Subcutaneous abdominal adipose tissue (tissue), 5 donors: ENCODE results near the gene BBX.

Experiments
- H3K27ac ChIP-seq: one replicate; pipeline ENCODE4 v1.7.0; 2013; ENCODE audit warnings: low read depth, mild to moderate bottlenecking, inconsistent platforms, low read length, moderate library complexity
- H3K27me3 ChIP-seq, 5 donors: one replicate each; pipeline ENCODE4 v1.7.0; 2013; ENCODE audit warnings: low read length in 5 of 5, inconsistent platforms in 1 of 5; ENCODE audit not compliant: control insufficient read depth in 5 of 5, insufficient read depth in 4 of 5
- H3K36me3 ChIP-seq, 5 donors: one replicate each; pipeline ENCODE4 v1.7.0; 2013; ENCODE audit warnings: low read length in 5 of 5; ENCODE audit not compliant: control insufficient read depth in 5 of 5, insufficient read depth in 5 of 5
- H3K4me1 ChIP-seq, 5 donors: one replicate each; pipeline ENCODE4 v1.7.0; 2013; ENCODE audit warnings: low read length in 5 of 5, mild to moderate bottlenecking in 3 of 5, moderate library complexity in 1 of 5; ENCODE audit not compliant: control insufficient read depth in 5 of 5, insufficient read depth in 5 of 5
- H3K4me3 ChIP-seq, 5 donors: one replicate each; pipeline ENCODE4 v1.7.0; 2013; ENCODE audit warnings: low read length in 5 of 5, low read depth in 1 of 5
- H3K9ac ChIP-seq, 5 donors: one replicate each; pipeline ENCODE4 v1.7.0; 2013; ENCODE audit warnings: low read length in 5 of 5, mild to moderate bottlenecking in 4 of 5, moderate library complexity in 3 of 5
- H3K9me3 ChIP-seq, 5 donors: one replicate each; pipeline ENCODE4 v1.7.0; 2013; ENCODE audit warnings: low read length in 5 of 5; ENCODE audit not compliant: control insufficient read depth in 5 of 5
- donor health status: healthy.
- donor health status: healthy.
- donor health status: healthy.
- donor health status: healthy.
- donor health status: healthy.

The BBX gene

DNA sequence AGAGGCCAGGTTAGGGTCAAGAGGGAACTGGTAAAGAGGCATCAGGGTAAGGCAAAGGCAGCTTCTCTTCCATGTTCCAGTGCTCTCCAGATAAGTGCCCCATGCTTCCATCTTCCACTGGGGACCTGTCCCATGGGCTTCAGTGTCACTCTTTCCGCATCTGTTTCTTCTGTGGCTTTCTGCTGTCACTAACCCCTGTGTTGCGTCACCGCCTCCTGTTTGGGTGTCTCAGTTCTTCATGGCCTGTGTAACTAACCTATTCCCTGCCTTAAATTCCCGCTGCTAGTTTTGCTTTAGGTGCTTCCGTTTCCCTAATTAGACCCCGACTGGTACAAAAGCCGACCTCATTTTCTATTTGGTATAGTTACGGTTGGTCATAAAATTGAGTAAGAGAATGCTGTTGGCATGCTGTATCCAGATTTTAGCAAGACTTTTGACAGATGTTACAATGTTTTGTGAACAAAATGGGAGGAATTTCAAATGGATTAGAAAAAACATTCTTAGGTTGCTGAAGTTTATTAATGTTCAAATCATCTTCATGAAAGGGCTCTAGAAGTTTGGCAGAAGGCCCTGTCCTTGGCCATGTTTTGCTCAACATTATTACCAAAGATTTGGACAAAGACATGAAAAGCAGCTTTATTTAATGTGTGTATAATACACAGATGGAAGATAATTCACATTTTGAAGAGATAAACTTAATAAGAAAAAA, 245.3 kb downstream of the BBX start:
- Histone ChIP-seq H3K27ac (peak overlapping the region; percentile 12), H3K9me3 (no peaks in the 10 kb centered on the region), H3K36me3 (peaks cover 0 to 7% (median 3%) of the 10 kb centered on the region in 5 donors), H3K4me3 (peak overlapping the region in 2 of 5 donors; percentile 7 to 51), H3K9ac (peak overlapping the region in 1 of 5 donors; percentile 2), H3K27me3 (no peaks in the 10 kb centered on the region), H3K4me1 (peaks cover 0 to 9% (median 5%) of the 10 kb centered on the region in 5 donors)

DNA sequence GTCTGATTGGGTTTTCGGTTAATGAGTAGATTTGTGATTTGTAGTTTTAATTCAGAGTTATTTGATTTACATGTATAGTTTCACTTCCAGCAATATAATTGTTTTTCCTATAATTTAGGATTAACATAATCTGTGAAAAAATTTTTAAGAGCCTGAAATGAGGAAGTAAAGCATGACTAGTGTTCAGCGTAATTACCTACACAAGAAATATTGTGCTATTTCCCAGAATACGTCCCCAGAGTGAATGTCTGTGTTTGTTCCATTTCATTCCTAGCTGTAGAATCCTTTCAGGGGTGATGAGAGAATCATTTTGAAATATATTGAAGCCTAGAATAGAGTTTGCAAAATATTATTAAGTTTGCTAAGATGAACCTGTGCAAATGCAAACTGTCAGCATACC, 247.1 kb downstream of the BBX start:
- no peaks in the 10 kb centered on the region for H3K9me3 ChIP-seq
- no peak overlapping the region for H3K27ac ChIP-seq
- H3K36me3 ChIP-seq = peaks cover 8 to 18% (median 13%) of the 10 kb centered on the region in 5 donors
- peaks cover 0 to 9% (median 5%) of the 10 kb centered on the region in 5 donors for H3K4me1 ChIP-seq
- H3K4me3 ChIP-seq = no peak overlapping the region
- H3K9ac ChIP-seq = no peak overlapping the region
- H3K27me3 ChIP-seq = no peaks in the 10 kb centered on the region

DNA sequence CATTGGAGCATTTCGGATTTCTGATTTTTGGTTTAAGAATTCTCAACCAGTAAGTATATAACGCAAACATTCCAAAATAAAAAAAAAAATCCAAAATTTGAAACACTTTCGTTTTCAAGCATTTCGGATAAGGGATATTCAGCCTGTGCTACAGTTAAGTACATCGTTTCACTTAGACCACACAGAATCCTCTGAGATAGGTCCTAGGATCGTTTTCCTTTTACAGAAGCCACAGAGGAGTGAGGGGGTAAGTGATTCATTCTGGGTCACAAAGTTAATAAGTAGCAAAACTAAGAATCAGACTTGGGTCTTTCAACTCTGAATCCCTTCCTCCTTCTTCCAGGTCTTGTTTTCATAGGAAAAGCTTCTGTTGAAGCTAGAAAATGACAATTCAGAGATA, 249.3 kb downstream of the BBX start:
- H3K9ac ChIP-seq = no peak overlapping the region
- peaks cover 8 to 17% (median 17%) of the 10 kb centered on the region in 5 donors for H3K36me3 ChIP-seq
- H3K9me3 ChIP-seq = no peaks in the 10 kb centered on the region
- H3K27me3 ChIP-seq = no peaks in the 10 kb centered on the region
- no peak overlapping the region for H3K27ac ChIP-seq
- no peak overlapping the region for H3K4me3 ChIP-seq
- H3K4me1 ChIP-seq = peaks cover 0 to 9% (median 5%) of the 10 kb centered on the region in 5 donors

DNA sequence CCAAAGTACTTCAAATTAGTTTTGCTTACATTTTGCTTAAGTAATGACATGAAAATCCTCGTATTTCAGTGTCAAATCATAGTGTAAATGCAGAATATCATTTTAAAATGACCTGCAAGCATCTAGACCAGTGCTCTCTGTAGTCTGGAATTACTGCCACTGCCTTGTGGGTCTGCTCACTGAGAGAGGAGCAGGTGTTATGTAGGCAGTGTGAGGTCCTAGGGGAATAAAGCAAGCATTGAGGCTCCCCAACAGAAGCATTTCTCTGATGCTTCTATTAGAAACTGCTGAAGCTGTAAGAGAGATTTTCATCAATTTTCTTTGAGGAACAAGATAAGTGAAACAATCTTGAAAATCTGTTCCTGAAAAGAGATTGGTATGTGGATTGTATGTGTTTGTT, 253.2 kb downstream of the BBX start:
- H3K27ac ChIP-seq = no peak overlapping the region
- no peak overlapping the region for H3K4me3 ChIP-seq
- H3K4me1 ChIP-seq = peaks cover 0 to 5% (median 0%) of the 10 kb centered on the region in 5 donors
- peaks cover 16 to 37% (median 31%) of the 10 kb centered on the region in 5 donors for H3K36me3 ChIP-seq
- H3K27me3 ChIP-seq = no peaks in the 10 kb centered on the region
- no peaks in the 10 kb centered on the region for H3K9me3 ChIP-seq
- no peak overlapping the region for H3K9ac ChIP-seq

DNA sequence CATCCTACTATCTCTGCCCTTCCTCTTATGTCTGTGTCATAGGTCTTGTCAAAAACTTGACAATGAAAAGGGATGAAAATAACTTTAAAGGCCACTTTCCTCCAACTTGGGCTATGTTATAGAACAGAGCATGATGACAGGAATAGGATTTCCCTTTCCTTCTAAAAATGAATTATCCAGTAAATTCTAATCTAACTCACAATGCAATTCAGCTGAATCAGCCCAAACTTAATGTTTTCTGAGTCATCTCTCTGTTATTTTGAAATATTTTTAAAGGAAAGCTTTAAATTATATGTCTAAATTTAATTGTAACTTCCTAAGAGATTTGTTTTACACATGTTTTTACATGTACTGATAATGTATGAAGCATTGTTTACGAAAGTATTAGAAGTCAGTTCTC, 258.5 kb downstream of the BBX start:
- Histone ChIP-seq H3K27ac (no peak overlapping the region), H3K9ac (no peak overlapping the region), H3K9me3 (no peaks in the 10 kb centered on the region), H3K27me3 (no peaks in the 10 kb centered on the region), H3K4me3 (no peak overlapping the region), H3K4me1 (peaks cover 0 to 5% (median 0%) of the 10 kb centered on the region in 5 donors), H3K36me3 (peaks cover 11 to 33% (median 20%) of the 10 kb centered on the region in 5 donors)

DNA sequence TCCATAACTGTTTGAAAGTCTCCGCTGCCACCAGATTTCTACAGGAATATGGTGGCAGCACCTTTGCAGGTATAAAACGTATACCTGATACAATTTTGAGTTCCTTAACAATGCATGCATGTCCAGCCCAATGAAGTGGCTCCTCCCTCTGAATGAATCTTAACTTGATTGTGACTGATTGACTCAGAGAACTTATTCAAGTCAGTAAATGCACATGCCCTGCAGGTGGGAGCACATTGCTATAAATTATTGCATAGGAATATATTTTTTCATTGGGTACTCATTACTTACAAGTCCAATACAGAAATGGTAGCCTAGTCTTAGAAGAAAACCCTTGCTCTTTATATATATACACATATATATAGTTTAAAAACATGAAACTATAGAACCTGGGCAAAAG, 259.3 kb downstream of the BBX start:
- Histone ChIP-seq H3K9me3 (no peaks in the 10 kb centered on the region), H3K36me3 (peaks cover 11 to 32% (median 20%) of the 10 kb centered on the region in 5 donors)

DNA sequence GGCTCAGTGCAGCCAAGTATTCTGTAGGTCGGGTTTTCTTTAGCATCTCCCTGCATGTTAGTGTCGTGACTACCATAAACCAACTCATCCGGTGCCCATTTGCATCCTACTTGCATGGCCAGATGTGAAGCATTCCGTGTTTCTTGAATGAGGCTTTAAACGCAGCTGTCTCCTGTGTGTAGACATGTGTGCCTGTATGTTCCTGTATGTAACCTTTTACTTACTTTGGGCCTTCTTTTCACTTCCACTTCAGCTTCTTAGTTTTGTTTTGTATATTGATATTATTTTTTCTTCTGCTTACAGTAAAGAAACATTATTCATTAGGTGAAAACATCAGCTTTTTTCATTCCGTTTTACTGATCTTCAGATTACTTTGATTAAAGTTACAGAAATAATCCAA, 267.9 kb downstream of the BBX start:
- H3K9me3 ChIP-seq = no peaks in the 10 kb centered on the region
- H3K4me3 ChIP-seq = no peak overlapping the region
- H3K4me1 ChIP-seq = peaks cover 0 to 14% (median 12%) of the 10 kb centered on the region in 5 donors
- no peak overlapping the region for H3K9ac ChIP-seq
- peaks cover 9 to 26% (median 17%) of the 10 kb centered on the region in 5 donors for H3K36me3 ChIP-seq
- no peaks in the 10 kb centered on the region for H3K27me3 ChIP-seq
- H3K27ac ChIP-seq = no peak overlapping the region

More for the DNA sequence above, 259.3 kb downstream of the BBX start:
- H3K27me3 ChIP-seq = no peaks in the 10 kb centered on the region
- no peak overlapping the region for H3K27ac ChIP-seq
- H3K4me1 ChIP-seq = peaks cover 0 to 5% (median 0%) of the 10 kb centered on the region in 5 donors
- no peak overlapping the region for H3K4me3 ChIP-seq
- no peak overlapping the region for H3K9ac ChIP-seq

DNA sequence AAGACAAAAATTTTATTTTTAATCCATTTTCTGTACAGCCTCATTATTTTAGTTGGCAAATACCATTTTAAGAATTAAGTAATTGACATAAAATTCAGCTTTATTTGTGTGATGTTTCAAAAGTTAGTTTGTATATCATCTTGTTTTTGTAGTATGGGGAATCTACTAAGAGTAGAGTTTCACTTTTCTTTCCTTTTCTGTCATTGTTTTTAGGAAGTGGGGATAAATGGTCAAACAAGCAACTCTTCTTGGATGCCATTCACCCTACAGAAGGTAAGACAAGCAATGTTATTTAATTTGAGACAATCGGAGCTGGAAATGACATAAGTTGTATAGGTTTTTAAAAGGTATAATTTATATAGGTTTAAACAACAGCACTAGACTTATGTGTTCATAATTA, 268.3 kb downstream of the BBX start:
- no peaks in the 10 kb centered on the region for H3K27me3 ChIP-seq
- peaks cover 9 to 26% (median 17%) of the 10 kb centered on the region in 5 donors for H3K36me3 ChIP-seq
- H3K4me3 ChIP-seq = no peak overlapping the region
- H3K9ac ChIP-seq = no peak overlapping the region
- H3K9me3 ChIP-seq = no peaks in the 10 kb centered on the region
- no peak overlapping the region for H3K27ac ChIP-seq
- H3K4me1 ChIP-seq = peaks cover 0 to 18% (median 16%) of the 10 kb centered on the region in 5 donors

DNA sequence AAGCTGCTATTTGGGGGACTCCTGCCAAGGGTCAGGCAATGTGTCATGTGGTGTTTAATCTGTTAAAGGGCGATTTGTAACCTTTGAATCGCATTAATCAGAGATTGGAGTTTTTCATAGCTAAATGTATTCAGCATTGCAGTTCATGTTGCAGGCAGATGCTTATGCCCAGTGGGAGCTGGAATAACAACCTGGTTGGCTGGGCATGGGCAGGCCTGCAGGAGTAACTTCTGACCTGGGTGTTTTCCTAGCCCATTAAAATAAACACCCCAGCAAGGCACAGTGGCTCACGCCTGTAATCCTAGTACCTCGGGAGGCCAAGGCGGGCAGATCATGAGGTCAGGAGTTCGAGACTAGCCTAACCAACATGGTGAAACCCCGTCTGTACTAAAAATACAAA, 268.7 kb downstream of the BBX start:
- Histone ChIP-seq H3K4me3 (no peak overlapping the region), H3K9ac (no peak overlapping the region), H3K36me3 (peaks cover 9 to 26% (median 17%) of the 10 kb centered on the region in 5 donors), H3K27ac (no peak overlapping the region), H3K27me3 (no peaks in the 10 kb centered on the region), H3K4me1 (peaks cover 0 to 18% (median 16%) of the 10 kb centered on the region in 5 donors), H3K9me3 (no peaks in the 10 kb centered on the region)

DNA sequence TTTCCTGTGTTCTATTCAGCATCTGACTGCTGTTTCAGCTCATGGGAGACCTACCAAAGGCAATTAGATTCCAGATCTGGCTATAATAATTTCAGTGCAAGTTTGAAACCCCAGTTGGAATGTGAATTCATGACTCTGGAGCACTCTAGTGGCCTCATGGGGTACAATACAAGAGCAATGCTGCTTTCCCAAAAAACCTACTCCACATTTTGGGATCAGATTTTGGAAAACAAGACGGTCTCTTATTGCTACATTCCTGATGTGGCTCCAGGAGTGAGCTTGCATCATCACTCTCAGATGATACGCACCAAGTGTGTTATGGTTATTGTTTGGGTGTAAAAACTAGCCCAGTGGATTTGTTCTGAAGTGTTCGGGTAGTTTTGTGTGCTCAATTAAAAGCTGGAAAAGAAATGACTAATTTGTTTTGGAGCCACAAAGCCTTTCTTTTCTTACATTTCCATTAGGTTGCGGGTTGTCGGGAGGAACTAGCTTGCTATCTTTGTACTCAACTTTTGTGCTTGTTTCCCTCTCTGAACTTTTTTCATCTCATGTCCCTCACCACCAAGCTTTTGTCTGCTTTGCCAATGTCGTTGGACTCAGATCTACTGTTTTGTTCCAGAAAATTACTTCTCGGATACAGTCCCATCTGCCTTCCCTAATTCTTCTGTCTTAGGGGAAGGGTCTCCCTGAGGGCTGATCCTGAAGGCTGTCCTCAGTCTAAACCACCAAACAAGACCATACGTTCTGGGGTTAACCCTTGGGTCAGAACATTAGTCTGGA, 272.1 kb downstream of the BBX start:
- H3K36me3 ChIP-seq = peaks cover 13 to 37% (median 18%) of the 10 kb centered on the region in 5 donors
- peak overlapping the region; percentile 38 for H3K27ac ChIP-seq

More for the DNA sequence above, 272.1 kb downstream of the BBX start:
- Histone ChIP-seq H3K9me3 (no peaks in the 10 kb centered on the region), H3K4me1 (peaks cover 0 to 22% (median 16%) of the 10 kb centered on the region in 5 donors), H3K9ac (peak overlapping the region in 1 of 5 donors; percentile 32), H3K4me3 (peak overlapping the region in 1 of 5 donors; percentile 34), H3K27me3 (no peaks in the 10 kb centered on the region)
